Measurements from ENCODE around the gene DPF3.

The DPF3 gene

GRCh38 chr14:72792051-72792788 lies 101.7 kb downstream of the DPF3 start:
- no peak for DNase-seq

- no peak for DNase-seq
Observed at GRCh38 chr14:72790887-72791566, 102.9 kb downstream of the DPF3 start.

- DNase-seq: peak; percentile 24
Observed at GRCh38 chr14:72788972-72789728, 104.8 kb downstream of the DPF3 start.

GRCh38 chr14:72788255-72788654 lies 105.6 kb downstream of the DPF3 start:
- no peak for DNase-seq

GRCh38 chr14:72787841-72788240 lies 106.1 kb downstream of the DPF3 start:
- no peak for DNase-seq

GRCh38 chr14:72786378-72787350 lies 107.2 kb downstream of the DPF3 start:
- no peak for DNase-seq

GRCh38 chr14:72783741-72784140 lies 110.2 kb downstream of the DPF3 start:
- no peak for DNase-seq

GRCh38 chr14:72782817-72783216 lies 111.1 kb downstream of the DPF3 start:
- no peak for DNase-seq

GRCh38 chr14:72781561-72782508 lies 112.1 kb downstream of the DPF3 start:
- no peak for DNase-seq

- DNase-seq: no peak
Observed at GRCh38 chr14:72780751-72781150, 113.2 kb downstream of the DPF3 start.

GRCh38 chr14:72779679-72780078 lies 114.2 kb downstream of the DPF3 start:
- no peak for DNase-seq

GRCh38 chr14:72777636-72778035 lies 116.3 kb downstream of the DPF3 start:
- DNase-seq: no peak

GRCh38 chr14:72776701-72777261 lies 117.1 kb downstream of the DPF3 start:
- DNase-seq: no peak

GRCh38 chr14:72775923-72776554 lies 117.9 kb downstream of the DPF3 start:
- DNase-seq: no peak

GRCh38 chr14:72774894-72775620 lies 118.8 kb downstream of the DPF3 start:
- DNase-seq: no peak

GRCh38 chr14:72774141-72774540 lies 119.8 kb downstream of the DPF3 start:
- no peak for DNase-seq

GRCh38 chr14:72771561-72771960 lies 122.3 kb downstream of the DPF3 start:
- no peak for DNase-seq

GRCh38 chr14:72766296-72766695 lies 127.6 kb downstream of the DPF3 start:
- no peak for DNase-seq

- DNase-seq: no peak
Observed at GRCh38 chr14:72763892-72764291, 130.0 kb downstream of the DPF3 start.

GRCh38 chr14:72759670-72760069 lies 134.2 kb downstream of the DPF3 start:
- no peak for DNase-seq

All from NCI-H2171 treated with DMSO at 0.1 percent for 48 hours (cell line).